Measurements from ENCODE around the gene DGCR2.
"Not testable (repeated sequence)": the region's sequence is repeated elsewhere in the genome, so short reads cannot be mapped to it uniquely, and the experiment has no call there.

Gene DGCR2

GRCh38 chr22:19036523-19037273 is 85.5 kb downstream of the DGCR2 start:
- H3K4me3 ChIP-seq (ENCODE audit: low read depth, low read length): no peak overlapping the region
- TF ChIP-seq CTCF (conservative IDR thresholded peaks at IDR 0.05; ENCODE audit: low read depth, low read length): peak; percentile 39
- peak; percentile 26 for DNase-seq (ENCODE audit: low read depth)

- DNase-seq (ENCODE audit: low read depth): no peak
- H3K4me3 ChIP-seq (ENCODE audit: low read depth, low read length): no peak overlapping the region
- TF ChIP-seq CTCF (conservative IDR thresholded peaks at IDR 0.05; ENCODE audit: low read depth, low read length): no peak
These were observed 86.0 kb downstream of the DGCR2 start for GRCh38 chr22:19036229-19036522.

GRCh38 chr22:19035474-19036228 is 86.6 kb downstream of the DGCR2 start:
- TF ChIP-seq CTCF (conservative IDR thresholded peaks at IDR 0.05; ENCODE audit: low read depth, low read length): peak; percentile 19
- peak; percentile 11 for DNase-seq (ENCODE audit: low read depth)

GRCh38 chr22:19035126-19035473 is 87.1 kb downstream of the DGCR2 start:
- DNase-seq (ENCODE audit: low read depth); H3K4me3 ChIP-seq (ENCODE audit: low read depth, low read length): not testable (repeated sequence)

More at GRCh38 chr22:19035474-19036228, 86.6 kb downstream of the DGCR2 start:
- no peak overlapping the region for H3K4me3 ChIP-seq (ENCODE audit: low read depth, low read length)

GRCh38 chr22:19034724-19035120 is 87.5 kb downstream of the DGCR2 start:
- not testable (repeated sequence) for DNase-seq (ENCODE audit: low read depth); H3K4me3 ChIP-seq (ENCODE audit: low read depth, low read length)

- DNase-seq (ENCODE audit: low read depth); H3K4me3 ChIP-seq (ENCODE audit: low read depth, low read length): not testable (repeated sequence)
These were observed 88.0 kb downstream of the DGCR2 start for GRCh38 chr22:19034031-19034723.

GRCh38 chr22:19033568-19033905 is 88.7 kb downstream of the DGCR2 start:
- H3K4me3 ChIP-seq (ENCODE audit: low read depth, low read length); DNase-seq (ENCODE audit: low read depth): not testable (repeated sequence)

GRCh38 chr22:19032898-19033567 is 89.2 kb downstream of the DGCR2 start:
- not testable (repeated sequence) for DNase-seq (ENCODE audit: low read depth); H3K4me3 ChIP-seq (ENCODE audit: low read depth, low read length)

- not testable (repeated sequence) for DNase-seq (ENCODE audit: low read depth)
These were observed 89.9 kb downstream of the DGCR2 start for GRCh38 chr22:19032156-19032785.

GRCh38 chr22:19030889-19031252 is 91.3 kb downstream of the DGCR2 start:
- H3K4me3 ChIP-seq (ENCODE audit: low read depth, low read length); DNase-seq (ENCODE audit: low read depth): not testable (repeated sequence)

More at GRCh38 chr22:19032156-19032785, 89.9 kb downstream of the DGCR2 start:
- H3K4me3 ChIP-seq (ENCODE audit: low read depth, low read length): not testable (repeated sequence)

GRCh38 chr22:19030226-19030888 is 91.9 kb downstream of the DGCR2 start:
- not testable (repeated sequence) for H3K4me3 ChIP-seq (ENCODE audit: low read depth, low read length); DNase-seq (ENCODE audit: low read depth)

- not testable (repeated sequence) for DNase-seq (ENCODE audit: low read depth); H3K4me3 ChIP-seq (ENCODE audit: low read depth, low read length)
These were observed 92.8 kb downstream of the DGCR2 start for GRCh38 chr22:19029113-19030103.

- not testable (repeated sequence) for H3K4me3 ChIP-seq (ENCODE audit: low read depth, low read length); DNase-seq (ENCODE audit: low read depth)
These were observed 94.2 kb downstream of the DGCR2 start for GRCh38 chr22:19028060-19028455.
